ENCODE measurements around the gene FLNC. TPM values are rescaled to one million over a fixed set of nuclear protein-coding genes. Genes with fewer than 3 reads are reported as not detected.

FLNC gene
- total and polyA plus RNA-seq, 9 of the 15 experiments (the other 6 are each of a cell fraction or from before 2014, with no cell fraction given) = 0.90 to 155 (median 28.8) TPM

GRCh38 chr7:128863433-128863989 is 33.3 kb downstream of the FLNC start (continued):
- TF ChIP-seq HDAC8 (tag; IDR thresholded peaks at IDR 0.05) = 0 out of 2 replicates have a peak, but pooled peaks have one; percentile 14
- no peak for TF ChIP-seq ZFX (CRISPR knock-in tag; IDR thresholded peaks at IDR 0.05)
- TF ChIP-seq ZNF184 (CRISPR knock-in tag; IDR thresholded peaks at IDR 0.05) = no peak
- no peak for TF ChIP-seq ASH1L (IDR thresholded peaks at IDR 0.05; ENCODE audit: borderline replicate concordance, low read depth, partially characterized antibody)
- TF ChIP-seq LCOR (CRISPR knock-in tag; IDR thresholded peaks at IDR 0.05) = peak; percentile 68
- peak; percentile 32; the same call in 1 of the 2 replicates for TF ChIP-seq MAX (CRISPR knock-in tag; IDR thresholded peaks at IDR 0.05)
- peak; percentile 30; the same call in 1 of the 2 replicates for TF ChIP-seq ZEB2 (IDR thresholded peaks at IDR 0.05)
- TF ChIP-seq PTTG1 (tag; IDR thresholded peaks at IDR 0.05; ENCODE audit: low read depth) = no peak
- TF ChIP-seq STAG1 (CRISPR knock-in tag; IDR thresholded peaks at IDR 0.05; ENCODE audit: borderline replicate concordance) = no peak
- no peak for TF ChIP-seq CBX1 (IDR thresholded peaks at IDR 0.05; ENCODE audit: low read depth)
- 0 out of 2 replicates have a peak, but pooled peaks have one; percentile 39 for TF ChIP-seq ZBTB2 (IDR thresholded peaks at IDR 0.05)
- no peak for TF ChIP-seq FOXA1 (IDR thresholded peaks at IDR 0.05; ENCODE audit: borderline replicate concordance)
- no peak for TF ChIP-seq ZNF121 (CRISPR knock-in tag; conservative IDR thresholded peaks at IDR 0.05)
- TF ChIP-seq, protein P1, sequence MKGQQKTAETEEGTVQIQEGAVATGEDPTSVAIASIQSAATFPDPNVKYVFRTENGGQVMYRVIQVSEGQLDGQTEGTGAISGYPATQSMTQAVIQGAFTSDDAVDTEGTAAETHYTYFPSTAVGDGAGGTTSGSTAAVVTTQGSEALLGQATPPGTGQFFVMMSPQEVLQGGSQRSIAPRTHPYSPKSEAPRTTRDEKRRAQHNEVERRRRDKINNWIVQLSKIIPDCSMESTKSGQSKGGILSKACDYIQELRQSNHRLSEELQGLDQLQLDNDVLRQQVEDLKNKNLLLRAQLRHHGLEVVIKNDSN (CRISPR knock-in tag; IDR thresholded peaks at IDR 0.05) = peak; percentile 1; the same call in 1 of the 2 replicates
- no peak for TF ChIP-seq HDAC3 (IDR thresholded peaks at IDR 0.05; ENCODE audit: borderline replicate concordance, partially characterized antibody)
- no peak for TF ChIP-seq HSF4 (CRISPR knock-in tag; IDR thresholded peaks at IDR 0.05; ENCODE audit: borderline replicate concordance)
- TF ChIP-seq GTF2E2 (tag; IDR thresholded peaks at IDR 0.05) = no peak
- TF ChIP-seq U2AF2 (optimal IDR thresholded peaks at IDR 0.05; ENCODE audit: low read depth, low read length) = no peak
- TF ChIP-seq TRIM28 (IDR thresholded peaks at IDR 0.05) = no peak
- TF ChIP-seq, protein P2, sequence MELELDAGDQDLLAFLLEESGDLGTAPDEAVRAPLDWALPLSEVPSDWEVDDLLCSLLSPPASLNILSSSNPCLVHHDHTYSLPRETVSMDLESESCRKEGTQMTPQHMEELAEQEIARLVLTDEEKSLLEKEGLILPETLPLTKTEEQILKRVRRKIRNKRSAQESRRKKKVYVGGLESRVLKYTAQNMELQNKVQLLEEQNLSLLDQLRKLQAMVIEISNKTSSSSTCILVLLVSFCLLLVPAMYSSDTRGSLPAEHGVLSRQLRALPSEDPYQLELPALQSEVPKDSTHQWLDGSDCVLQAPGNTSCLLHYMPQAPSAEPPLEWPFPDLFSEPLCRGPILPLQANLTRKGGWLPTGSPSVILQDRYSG (tag; conservative IDR thresholded peaks at IDR 0.05; ENCODE audit: low read depth) = peak; percentile 36; the same call in 1 of the 2 replicates
- no peak for TF ChIP-seq JUN (IDR thresholded peaks at IDR 0.05; ENCODE audit: borderline replicate concordance, low read depth, low read length)
- TF ChIP-seq JUN (CRISPR knock-in tag; IDR thresholded peaks at IDR 0.05; ENCODE audit: borderline replicate concordance) = no peak
- no peak for TF ChIP-seq BCLAF1 (IDR thresholded peaks at IDR 0.05; ENCODE audit: borderline replicate concordance in 1 of 2, control insufficient read depth in 1 of 2, low read depth in 2 of 2, low read length in 1 of 2)
